Panc1 (cell line): ENCODE data around the gene CDKAL1.

Experiments used
- CTCF ChIP-seq: fragments of 450-650 bp; IDR thresholded peaks from 2 replicates; pipeline ENCODE4 v1.5.1; 2017; ENCODE audit warnings: mild to moderate bottlenecking
- POLR2AphosphoS5 ChIP-seq: IDR thresholded peaks from 2 replicates; pipeline ENCODE4 v1.6.1; 2012; ENCODE audit warnings: mild to moderate bottlenecking, low read depth, low read length, moderate library complexity

DNA sequence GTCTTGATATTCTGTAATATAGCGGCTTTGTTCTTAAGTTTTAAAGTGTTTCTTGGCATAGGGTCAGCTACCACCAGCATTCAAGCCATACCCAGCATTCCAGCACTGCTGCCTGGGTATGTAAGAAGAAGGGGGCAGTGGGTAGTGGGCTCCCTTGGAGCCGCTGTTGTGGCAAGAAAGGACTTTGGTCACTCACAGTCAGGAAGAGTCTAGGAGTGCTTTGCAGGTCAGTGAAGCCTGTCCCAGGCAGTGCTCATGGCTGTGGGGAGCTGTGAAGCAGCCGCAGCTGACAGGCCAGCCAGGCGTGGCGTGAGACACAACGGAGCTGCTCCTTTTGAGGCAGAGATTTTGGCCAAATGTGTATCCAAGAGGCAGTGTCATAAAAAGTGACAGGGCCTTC, 512.0 kb downstream of the CDKAL1 start:
- TF ChIP-seq CTCF = no peak
- TF ChIP-seq POLR2AphosphoS5 = no peak
